ENCODE measurements around the gene POLR3K.

POLR3K gene

GRCh38 chr16:53346-54236 is at the start of gene POLR3K, which contains the start of gene SNRNP25:
Gene POLR3K (minus strand): TSS chr16:53608. CDS start chr16:53586, 22 bp downstream.
Gene SNRNP25 (plus strand): TSS chr16:53828. CDS start chr16:54017, 189 bp downstream.
- DNase-seq (ENCODE audit: low spot score): peak; percentile 98

- peak; percentile 65 for DNase-seq (ENCODE audit: low spot score)
Observed at GRCh38 chr16:102060-102855, 48.9 kb upstream of the POLR3K start.

- no peak for DNase-seq (ENCODE audit: low spot score)
Observed at GRCh38 chr16:101586-101985, 48.2 kb upstream of the POLR3K start.

- no peak for DNase-seq (ENCODE audit: low spot score)
Observed at GRCh38 chr16:100989-101388, 47.6 kb upstream of the POLR3K start.

- no peak for DNase-seq (ENCODE audit: low spot score)
Observed at GRCh38 chr16:97822-98221, 44.4 kb upstream of the POLR3K start.

GRCh38 chr16:96935-97381 is 43.5 kb upstream of the POLR3K start:
- peak; percentile 85 for DNase-seq (ENCODE audit: low spot score)

GRCh38 chr16:94918-95265 is 41.5 kb upstream of the POLR3K start:
- no peak for DNase-seq (ENCODE audit: low spot score)

- DNase-seq (ENCODE audit: low spot score): no peak
Observed at GRCh38 chr16:92431-93339, 39.3 kb upstream of the POLR3K start.

GRCh38 chr16:91484-91883 is 38.1 kb upstream of the POLR3K start:
- peak; percentile 73 for DNase-seq (ENCODE audit: low spot score)

- no peak for DNase-seq (ENCODE audit: low spot score)
Observed at GRCh38 chr16:89391-90302, 36.2 kb upstream of the POLR3K start.

- DNase-seq (ENCODE audit: low spot score): no peak
Observed at GRCh38 chr16:88613-89012, 35.2 kb upstream of the POLR3K start.

- DNase-seq (ENCODE audit: low spot score): no peak
Observed at GRCh38 chr16:86483-86952, 33.1 kb upstream of the POLR3K start.

- no peak for DNase-seq (ENCODE audit: low spot score)
Observed at GRCh38 chr16:85865-86264, 32.5 kb upstream of the POLR3K start.

- no peak for DNase-seq (ENCODE audit: low spot score)
Observed at GRCh38 chr16:85407-85782, 32.0 kb upstream of the POLR3K start.

GRCh38 chr16:84718-85406 is 31.5 kb upstream of the POLR3K start:
- DNase-seq (ENCODE audit: low spot score): no peak

GRCh38 chr16:83781-84615 is 30.6 kb upstream of the POLR3K start:
- no peak for DNase-seq (ENCODE audit: low spot score)

GRCh38 chr16:83060-83603 is 29.7 kb upstream of the POLR3K start:
- DNase-seq (ENCODE audit: low spot score): no peak

GRCh38 chr16:79151-80054 is 26.0 kb upstream of the POLR3K start:
- no peak for DNase-seq (ENCODE audit: low spot score)

Data from putamen (tissue), 1 donor.